GM18511 (cell line): ENCODE measurements around the gene FCER1G.

Experiments used
- ATAC-seq: cut with Tn5 transposase; IDR thresholded peaks from one replicate; pipeline ENCODE4 v1.9.1; 2021; ENCODE audit warnings: mild to moderate bottlenecking, moderate library complexity; ENCODE audit not compliant: unreplicated experiment

The FCER1G gene

DNA sequence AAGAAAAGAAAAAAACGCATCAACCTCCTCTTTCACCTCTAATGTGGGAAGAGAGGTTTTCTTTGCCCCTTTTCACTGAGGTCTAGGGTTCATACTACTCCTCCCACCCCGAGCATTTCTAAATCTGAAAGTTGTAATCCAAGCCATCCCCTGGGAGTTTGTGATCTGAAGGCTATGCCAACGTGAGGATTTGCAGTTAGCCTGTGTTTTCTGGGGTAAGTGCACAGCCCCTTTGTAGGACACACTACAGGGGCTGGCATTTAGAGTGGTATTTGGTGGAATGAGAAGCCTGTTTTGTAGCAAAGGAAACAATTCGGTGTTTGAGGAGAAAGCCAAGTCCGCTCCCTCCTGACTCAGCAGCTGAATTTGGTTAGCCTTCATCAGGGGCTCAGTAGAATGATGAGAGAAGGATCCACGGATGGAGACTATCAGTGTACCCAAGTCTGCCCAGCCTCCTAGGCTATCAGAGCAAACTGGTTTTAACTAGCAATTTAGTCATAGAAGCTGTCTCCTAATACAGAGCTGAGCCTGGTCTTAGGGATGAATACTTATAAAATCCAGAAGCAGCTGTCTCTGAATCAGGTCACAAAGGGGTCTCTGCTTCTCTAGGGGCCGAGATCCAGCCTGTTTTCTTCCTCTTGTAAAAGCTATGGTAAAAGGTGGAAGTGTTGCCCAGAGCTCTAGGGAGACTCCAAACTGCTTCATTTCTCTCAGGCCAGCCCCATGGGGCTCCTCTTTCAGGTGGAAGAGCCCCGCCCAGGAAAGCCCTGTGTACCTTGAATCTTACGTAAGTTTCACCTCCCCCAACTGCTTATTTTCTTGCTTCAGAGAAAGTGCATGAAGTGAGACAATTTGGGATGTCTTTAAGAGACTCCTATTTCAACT, 45.5 kb downstream of the FCER1G start:
- no peak for ATAC-seq

GRCh38 chr1:161261261-161262235, 46.5 kb downstream of the FCER1G start:
- no peak for ATAC-seq

- ATAC-seq, result no peak
Measured at GRCh38 chr1:161265305-161265704, 50.2 kb downstream of the FCER1G start.

- no peak for ATAC-seq
Measured at GRCh38 chr1:161266202-161266601, 51.1 kb downstream of the FCER1G start.

GRCh38 chr1:161266836-161267235, 51.7 kb downstream of the FCER1G start:
- no peak for ATAC-seq

DNA sequence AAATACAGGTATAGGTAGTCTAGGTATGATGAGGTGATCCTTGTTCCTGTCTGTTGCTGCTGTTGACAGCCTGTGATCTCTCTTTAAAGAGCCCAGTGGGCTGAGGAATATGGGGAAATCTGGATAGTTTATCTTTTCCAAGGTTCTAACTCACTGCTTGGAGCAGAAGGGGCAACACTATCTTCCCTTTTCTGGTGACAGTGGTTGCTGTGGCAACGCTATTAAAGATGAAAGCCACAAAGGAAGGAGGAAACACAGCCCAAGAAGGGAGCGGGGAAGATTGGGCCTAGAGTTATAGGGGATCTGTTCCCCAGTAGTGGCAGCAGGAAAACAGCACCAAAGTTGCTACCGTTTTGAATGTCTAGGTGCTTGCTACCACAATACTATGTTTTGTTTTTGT, 52.2 kb downstream of the FCER1G start:
- ATAC-seq, result no peak
